ENCODE data around the gene C4orf33.

- TF ChIP-seq CTCF (IDR thresholded peaks at IDR 0.05) = no peak
- TF ChIP-seq EP300 (IDR thresholded peaks at IDR 0.05; ENCODE audit: low read depth) = no peak
- no peak for TF ChIP-seq POLR2A (IDR thresholded peaks at IDR 0.05)
Measured at GRCh38 chr4:129113434-129113833, 17.5 kb downstream of the C4orf33 start.

Measured in transverse colon (tissue), 3 donors.